Endothelial cell of umbilical vein (primary cell): ENCODE results near the gene ST8SIA2. TPM values are rescaled to one million over a fixed set of nuclear protein-coding genes. Genes with fewer than 3 reads are reported as not detected.
"Not testable (repeated sequence)": the region's sequence is repeated elsewhere in the genome, so short reads cannot be mapped to it uniquely, and the experiment has no call there.

Source experiments
- BruUV-seq: library from RNA; stranded (reverse); fragments of 400-500 nt; replicated peaks from 2 replicates; lab custom pipeline; 2021; lab: Mats Ljungman, UMichigan
- CTCF ChIA-PET: fragments of 300-600, 350-600 bp; sonication (Branson Sonifier 250); formaldehyde crosslinking; loops from one replicate; lab custom pipeline; 2021; ENCODE audit warnings: antibody characterized with exemption, inconsistent platforms; lab: Charles Lee
- POLR2A ChIA-PET: fragments of 300-600, 350-600 bp; sonication (Branson Sonifier 250); formaldehyde crosslinking; loops from one replicate; lab custom pipeline; 2021; ENCODE audit warnings: antibody characterized with exemption, inconsistent platforms; lab: Charles Lee
- DNase-seq: peaks from one replicate; pipeline ENCODE4 v3.0.0-alpha.2; 2011; ENCODE audit warnings: low read depth, low spot score
- FAIRE-seq: peaks from 2 replicates; lab custom pipeline; 2011; peaks lifted over from hg19 to GRCh38; lab: Jason Lieb, UNC
- H2AFZ ChIP-seq: 2 replicates; pipeline ENCODE4 v1.6.0; 2012; ENCODE audit warnings: low read depth, low read length, control low read depth, inconsistent platforms
- H3K27ac ChIP-seq: 2 replicates; pipeline ENCODE4 v1.5.1; 2011; ENCODE audit warnings: low read depth, mild to moderate bottlenecking, control low read depth, low read length, moderate library complexity; ENCODE audit not compliant: insufficient read depth
- H3K27me3 ChIP-seq, 2 experiments: 2 replicates each; pipeline versions ENCODE4 v1.6.0 to v1.6.1; 2011; ENCODE audit warnings: low read length in 2 of 2, mixed read lengths in 1 of 2; ENCODE audit not compliant: control insufficient read depth in 2 of 2, insufficient read depth in 2 of 2
- H3K36me3 ChIP-seq, 2 experiments: 2 replicates in 1 of 2; 3 replicates in 1 of 2; pipeline ENCODE4 v1.5.1; 2011; ENCODE audit warnings: low read length in 2 of 2, mild to moderate bottlenecking in 1 of 2, moderate library complexity in 1 of 2; ENCODE audit not compliant: control insufficient read depth in 2 of 2, insufficient read depth in 2 of 2; ENCODE audit errors: extremely low read depth in 1 of 2
- H3K4me1 ChIP-seq: 3 replicates; pipeline ENCODE4 v1.5.1; 2011; ENCODE audit warnings: mild to moderate bottlenecking, low read length; ENCODE audit not compliant: control insufficient read depth, insufficient read depth; ENCODE audit errors: extremely low read depth
- H3K4me2 ChIP-seq: 2 replicates; pipeline ENCODE4 v1.6.1; 2011; ENCODE audit warnings: low read length, control low read depth, mixed read lengths; ENCODE audit not compliant: insufficient read depth
- H3K4me3 ChIP-seq, 3 experiments: fragments of 200-600 bp in 1 of 3; sonication (generic), shearing (Covaris generic) in 1 of 3; replicated peaks in 1 of 3; 2 replicates each; pipeline ENCODE4 v1.5.1; 2011 to 2016; ENCODE audit warnings: control low read depth in 3 of 3, low read length in 3 of 3, mild to moderate bottlenecking in 2 of 3, inconsistent platforms in 1 of 3, low read depth in 1 of 3, moderate library complexity in 1 of 3; ENCODE audit not compliant: insufficient read depth in 1 of 3
- H3K79me2 ChIP-seq: 2 replicates; pipeline ENCODE4 v1.6.0; 2012; ENCODE audit warnings: low read length, inconsistent platforms; ENCODE audit not compliant: control insufficient read depth, insufficient read depth
- H3K9ac ChIP-seq: replicated peaks from 2 replicates; pipeline ENCODE3; 2011; ENCODE audit warnings: low read length, control low read depth; ENCODE audit not compliant: insufficient read depth; ENCODE audit errors: extremely low read depth
- H3K9me1 ChIP-seq: replicated peaks from 3 replicates; pipeline ENCODE4 v1.6.0; 2011; ENCODE audit warnings: mild to moderate bottlenecking, low read length; ENCODE audit not compliant: control insufficient read depth, insufficient read depth; ENCODE audit errors: extremely low read depth
- H3K9me3 ChIP-seq: replicated peaks from 2 replicates; pipeline ENCODE4 v1.5.1; 2012; ENCODE audit warnings: low read length, inconsistent platforms; ENCODE audit not compliant: control insufficient read depth, insufficient read depth
- H4K20me1 ChIP-seq: replicated peaks from 2 replicates; pipeline ENCODE3; 2011; ENCODE audit warnings: mild to moderate bottlenecking, low read length; ENCODE audit not compliant: control insufficient read depth, insufficient read depth; ENCODE audit errors: extremely low read depth
- CTCF ChIP-seq, 2 donors: IDR thresholded peaks; 1 replicate in 1 of 2; 2 replicates in 1 of 2; pipeline ENCODE4 v1.5.1; 2011; ENCODE audit warnings: low read length in 2 of 2, mild to moderate bottlenecking in 2 of 2, moderate library complexity in 2 of 2, control low read depth in 1 of 2, inconsistent platforms in 1 of 2, low read depth in 1 of 2; ENCODE audit not compliant: insufficient read depth in 1 of 2; ENCODE audit errors: extremely low read depth in 1 of 2
- EZH2 ChIP-seq: IDR thresholded peaks from 2 replicates; pipeline ENCODE4 v1.6.1; 2012; ENCODE audit warnings: borderline replicate concordance, low read depth, mild to moderate bottlenecking, moderate library complexity, low read length, inconsistent platforms; ENCODE audit not compliant: severe bottlenecking
- FOS ChIP-seq: IDR thresholded peaks from 2 replicates; pipeline ENCODE4 v1.6.1; 2011; ENCODE audit warnings: mild to moderate bottlenecking, low read length, moderate library complexity, borderline replicate concordance; ENCODE audit not compliant: insufficient read depth
- GATA2 ChIP-seq: IDR thresholded peaks from 2 replicates; pipeline ENCODE4 v1.7.0; 2011; ENCODE audit warnings: low read depth, mild to moderate bottlenecking, moderate library complexity, mixed read lengths, low read length; ENCODE audit not compliant: insufficient read length, insufficient read depth
- JUN ChIP-seq: IDR thresholded peaks from 2 replicates; pipeline ENCODE4 v1.6.1; 2011; ENCODE audit warnings: borderline replicate concordance, low read depth; ENCODE audit not compliant: insufficient read length, insufficient read depth
- MAX ChIP-seq: IDR thresholded peaks from 2 replicates; pipeline ENCODE4 v1.6.1; 2011; ENCODE audit not compliant: insufficient read depth, insufficient read length
- MYC ChIP-seq: IDR thresholded peaks from one replicate; pipeline ENCODE4 v1.6.1; 2011; ENCODE audit warnings: mild to moderate bottlenecking, low read depth, low read length
- POLR2A ChIP-seq: IDR thresholded peaks from 2 replicates; pipeline ENCODE4 v1.6.1; 2012; ENCODE audit warnings: low read depth, mild to moderate bottlenecking, control low read depth, low read length
- POLR2AphosphoS5 ChIP-seq: IDR thresholded peaks from 2 replicates; pipeline ENCODE4 v1.6.1; 2012; ENCODE audit warnings: low read depth, mild to moderate bottlenecking, control low read depth, low read length, moderate library complexity; ENCODE audit not compliant: insufficient read depth
- dilution Hi-C: fragments of 300-500 bp; cut with MboI; formaldehyde crosslinking; loops from one replicate; pipeline ENCODE4 v1.15.0; 2019; ENCODE audit warnings: low sequenced_read_pairs; ENCODE audit not compliant: extremely low pct_ligation_motif_present
- intact Hi-C: fragments of 100-400 bp; cut with micrococcal nuclease; formaldehyde crosslinking; loops from one replicate; pipeline ENCODE4 v1.10.0; 2022
- polyA plus RNA-seq, 4 experiments: library from polyadenylated mRNA; depleted of rRNA in 3 of 4; stranded (reverse) in 3 of 4; unstranded in 1 of 4; fragments of >200 nt; gene quantifications; 2 replicates each; pipeline versions ENCODE4 v1.2.1 to v1.2.3, GENCODE V29; 2011 to 2012; ENCODE audit warnings: missing spikeins in 1 of 4
- total RNA-seq: library from RNA; stranded (reverse); gene quantifications from 2 replicates; pipeline ENCODE4 v1.2.3, GENCODE V29; 2021

ST8SIA2 gene
- total and polyA plus RNA-seq, 2 donors (not counting 3 experiments of a cell fraction or from before 2014, with no cell fraction given): 0.35 to 0.46 TPM

- dilution Hi-C loops, H3K4me3 ChIP-seq, H3K36me3 ChIP-seq, H3K9me1 ChIP-seq, H3K9me3 ChIP-seq, intact Hi-C loops, H4K20me1 ChIP-seq, CTCF ChIA-PET, H3K27me3 ChIP-seq, POLR2A ChIA-PET, DNase-seq, BruUV-seq, H3K4me2 ChIP-seq, H3K79me2 ChIP-seq, FAIRE-seq, H3K4me1 ChIP-seq, H3K9ac ChIP-seq, H3K27ac ChIP-seq, H2AFZ ChIP-seq: not testable (repeated sequence)
These were observed 86.0 kb downstream of the ST8SIA2 start for GRCh38 chr15:92479730-92480129.

- ChIA-PET POLR2A (no interaction called here), CTCF (interaction anchor here (1.1 kb wide), 1 partner anchor 9 kb away, joined by 3 read pairs; no protein-coding TSS in a partner anchor)
- BruUV-seq: no TSS peak
- Histone ChIP-seq H3K9ac (no peak overlapping the region), H3K9me1 (no peaks in the 10 kb centered on the region), H3K27me3 (no peaks in the 10 kb centered on the region), H3K27ac (no peak overlapping the region), H3K79me2 (no peaks in the 10 kb centered on the region), H3K4me3 (no peak overlapping the region), H3K4me2 (no peak overlapping the region), H3K9me3 (no peaks in the 10 kb centered on the region), H4K20me1 (no peaks in the 10 kb centered on the region), H3K4me1 (no peaks in the 10 kb centered on the region), H3K36me3 (no peaks in the 10 kb centered on the region), H2AFZ (no peak overlapping the region)
- DNase-seq (no peak), FAIRE-seq (no peak)
- intact Hi-C loops: no loop called here
- dilution Hi-C loops: no loop called here
- no peak for TF ChIP-seq MAX
- no peak for TF ChIP-seq FOS
- no peak for TF ChIP-seq POLR2AphosphoS5
- TF ChIP-seq POLR2A: no peak
- TF ChIP-seq CTCF (IDR thresholded peaks at IDR 0.05; ENCODE audit: extremely low read depth in 1 of 2, insufficient read depth in 1 of 2, low read depth in 1 of 2, low read length in 2 of 2): no peak
- no peak for TF ChIP-seq GATA2
- no peak for TF ChIP-seq EZH2
- TF ChIP-seq MYC: no peak
- no peak for TF ChIP-seq JUN
These were observed 86.7 kb downstream of the ST8SIA2 start for GRCh38 chr15:92480361-92480760.
